GM12878 (cell line): Measurements from ENCODE around the gene CYP4F8. TPM values are rescaled to one million over a fixed set of nuclear protein-coding genes. Genes with fewer than 3 reads are reported as not detected.

Source experiments
- ATAC-seq: fragments of 200-7000 bp; cut with Tn5 transposase; 3 replicates; pipeline ENCODE4 v1.9.1; 2020; ENCODE audit warnings: mild to moderate bottlenecking, moderate library complexity
- BruUV-seq: library from RNA; stranded (reverse); fragments of 400-500 nt; replicated peaks from 2 replicates; lab custom pipeline; 2021; lab: Mats Ljungman, UMichigan
- CTCF ChIA-PET: fragments of 300-600 bp; sonication (Branson Sonifier 250); formaldehyde crosslinking; extraction: SDS; loops from one replicate; lab custom pipeline; 2021; ENCODE audit warnings: inconsistent platforms; lab: Yijun Ruan, JAX
- POLR2A ChIA-PET: fragments of 350-600 bp; formaldehyde crosslinking; extraction: SDS; loops from one replicate; lab custom pipeline; 2021; ENCODE audit warnings: inconsistent platforms; lab: Charles Lee
- RAD21 ChIA-PET: fragments of 300-600 bp; sonication (Branson Sonifier 250); formaldehyde crosslinking; loops from one replicate; lab custom pipeline; 2023; ENCODE audit warnings: antibody characterized with exemption; ENCODE audit not compliant: unreplicated experiment; lab: Charles Lee
- SMC1A ChIA-PET: fragments of 300-600 bp; sonication (Branson Sonifier 250); formaldehyde crosslinking; loops from one replicate; lab custom pipeline; 2023; ENCODE audit not compliant: unreplicated experiment, uncharacterized antibody; lab: Charles Lee
- DNase-seq: peaks from one replicate; pipeline ENCODE4 v3.0.0-alpha.2; 2011; ENCODE audit warnings: low read depth, low spot score
- FAIRE-seq: peaks from 3 replicates; lab custom pipeline; 2011; peaks lifted over from hg19 to GRCh38; lab: Jason Lieb, UNC
- H2AFZ ChIP-seq: 2 replicates; pipeline ENCODE4 v1.6.0; 2011; ENCODE audit warnings: low read depth, low read length, control low read depth; ENCODE audit not compliant: control insufficient read depth
- H3K27ac ChIP-seq: 2 replicates; pipeline ENCODE4 v1.5.1; 2011; ENCODE audit warnings: control low read depth; ENCODE audit not compliant: control insufficient read depth, insufficient read depth
- H3K27me3 ChIP-seq, 2 experiments: replicated peaks in 1 of 2; 2 replicates each; pipeline versions ENCODE4 v1.6.0 to v1.6.1; 2011; ENCODE audit warnings: low read length in 1 of 2; ENCODE audit not compliant: control insufficient read depth in 2 of 2, insufficient read depth in 2 of 2
- H3K36me3 ChIP-seq, 2 experiments: 2 replicates each; pipeline ENCODE4 v1.5.1; 2011; ENCODE audit warnings: low read length in 1 of 2; ENCODE audit not compliant: control insufficient read depth in 2 of 2, insufficient read depth in 2 of 2
- H3K4me1 ChIP-seq: 2 replicates; pipeline ENCODE4 v1.6.1; 2011; ENCODE audit warnings: mild to moderate bottlenecking, low read length, moderate library complexity, mixed read lengths; ENCODE audit not compliant: control insufficient read depth, insufficient read depth
- H3K4me2 ChIP-seq: 2 replicates; pipeline ENCODE4 v1.6.0; 2011; ENCODE audit warnings: control low read depth; ENCODE audit not compliant: control insufficient read depth, insufficient read depth
- H3K4me3 ChIP-seq: fragments of 200-600 bp; sonication (generic); 2 replicates; pipeline ENCODE4 v1.5.1; 2016
- H3K79me2 ChIP-seq: 2 replicates; pipeline ENCODE4 v1.6.0; 2011; ENCODE audit warnings: low read length; ENCODE audit not compliant: control insufficient read depth, insufficient read depth
- H3K9ac ChIP-seq: 2 replicates; pipeline ENCODE4 v1.8.0; 2011; ENCODE audit warnings: low read length, control low read depth, mixed read lengths; ENCODE audit not compliant: control insufficient read depth, insufficient read depth
- H3K9me3 ChIP-seq: replicated peaks from 3 replicates; pipeline ENCODE4 v1.5.1; 2011; ENCODE audit warnings: mild to moderate bottlenecking, low read length; ENCODE audit not compliant: control insufficient read depth, insufficient read depth
- H4K20me1 ChIP-seq: 2 replicates; pipeline ENCODE4 v1.6.0; 2011; ENCODE audit not compliant: control insufficient read depth, insufficient read depth
- ATF2 ChIP-seq: IDR thresholded peaks from 2 replicates; pipeline ENCODE4 v1.6.1; 2012; ENCODE audit warnings: low read length, inconsistent platforms
- CHD1 ChIP-seq: IDR thresholded peaks from 2 replicates; pipeline ENCODE4 v1.6.1; 2012; ENCODE audit warnings: low read depth, low read length, improper control_type of control experiment
- GATAD2B ChIP-seq: fragments of 450-650 bp; conservative IDR thresholded peaks from 2 replicates; pipeline ENCODE4 v1.6.1; 2017; ENCODE audit warnings: low read depth, mild to moderate bottlenecking, moderate library complexity
- KLF5 ChIP-seq: fragments of 450-650 bp; IDR thresholded peaks from 2 replicates; pipeline ENCODE4 v1.6.1; 2014; ENCODE audit warnings: mild to moderate bottlenecking; ENCODE audit not compliant: partially characterized antibody
- LARP7 ChIP-seq: fragments of 450-650 bp; IDR thresholded peaks from 2 replicates; pipeline ENCODE4 v1.6.1; 2017; ENCODE audit warnings: mild to moderate bottlenecking
- MEF2B ChIP-seq: fragments of 450-650 bp; IDR thresholded peaks from 2 replicates; pipeline ENCODE4 v1.6.1; 2018; ENCODE audit warnings: mild to moderate bottlenecking, moderate library complexity; ENCODE audit not compliant: partially characterized antibody, poor library complexity, severe bottlenecking
- MLLT1 ChIP-seq: fragments of 450-650 bp; IDR thresholded peaks from 2 replicates; pipeline ENCODE4 v1.6.1; 2016; ENCODE audit warnings: mild to moderate bottlenecking
- MTA2 ChIP-seq: fragments of 450-650 bp; IDR thresholded peaks from 2 replicates; pipeline ENCODE4 v1.6.1; 2016; ENCODE audit warnings: low read depth, mild to moderate bottlenecking, moderate library complexity
- PKNOX1 ChIP-seq: fragments of 450-650 bp; IDR thresholded peaks from 2 replicates; pipeline ENCODE4 v1.6.1; 2016; ENCODE audit warnings: mild to moderate bottlenecking
- POLR2A ChIP-seq: IDR thresholded peaks from 2 replicates; pipeline ENCODE4 v1.6.1; 2011; ENCODE audit warnings: low read depth, mild to moderate bottlenecking, low read length
- SMAD1 ChIP-seq: fragments of 450-650 bp; IDR thresholded peaks from 2 replicates; pipeline ENCODE4 v1.6.1; 2018; ENCODE audit warnings: mild to moderate bottlenecking, low read depth; ENCODE audit not compliant: partially characterized antibody
- WRNIP1 ChIP-seq: IDR thresholded peaks from 2 replicates; pipeline ENCODE4 v1.6.1; 2011; ENCODE audit warnings: low read depth, low read length, improper control_type of control experiment, borderline replicate concordance
- WGBS: methylation state at CpG from one replicate; pipeline ENCODE4 v1.1.6; 2016; ENCODE audit warnings: low lambda C conversion rate; ENCODE audit not compliant: insufficient replicate concordance, insufficient coverage; ENCODE audit errors: missing lambda C conversion rate; 5-methylcytosine and 5-hydroxymethylcytosine counted together
- in situ Hi-C: fragments of 300-500 bp; cut with MboI; formaldehyde crosslinking; loops from 9 replicates; pipeline ENCODE4 v1.14.3; 2018; ENCODE audit warnings: mixed read lengths
- intact Hi-C: fragments of 100-400 bp; cut with micrococcal nuclease; formaldehyde crosslinking; loops from one replicate; pipeline ENCODE4 v1.14.2; 2022; ENCODE audit not compliant: unreplicated experiment
- polyA plus RNA-seq, 11 experiments: library from polyadenylated mRNA; depleted of rRNA in 4 of 11; unstranded in 6 of 11; stranded (reverse) in 5 of 11; fragments of >200 nt; fragmentation: Nextera tagmentation in 4 of 11; fragmentation: Illumina TruSeq in 1 of 11; extraction: Ambion mirVana in 4 of 11; extraction: Trizol in 1 of 11; gene quantifications; 1 replicate in 1 of 11; 2 replicates in 10 of 11; pipeline versions ENCODE4 v1.2.1 to v1.2.3, GENCODE V29; 2011 to 2016; ENCODE audit warnings: inconsistent platforms in 2 of 11, missing spikeins in 2 of 11, low read depth in 1 of 11
- total RNA-seq, 4 experiments: library from RNA; depleted of rRNA in 3 of 4; stranded (reverse); fragments of >200 nt in 3 of 4; fragmentation: Illumina TruSeq in 1 of 4; extraction: Trizol in 1 of 4; gene quantifications; 2 replicates each; pipeline versions ENCODE4 v1.2.1 to v1.2.3, GENCODE V29; 2013 to 2021

Gene CYP4F8
- total and polyA plus RNA-seq, 10 of the 15 experiments (the other 5 are each of a cell fraction or from before 2014, with no cell fraction given): not detected

GRCh38 chr19:15644066-15644741 is 29.2 kb downstream of the CYP4F8 start:
- ChIA-PET POLR2A (no interaction called here), SMC1A (interaction anchor here (0.5 kb wide), 1 partner anchor 270 kb away, joined by 3 read pairs; no protein-coding TSS in a partner anchor), RAD21 (no interaction called here), CTCF (no interaction called here)
- DNase-seq (no peak), ATAC-seq (no peak), FAIRE-seq (no peak)
- no peaks in the 10 kb centered on the region for H3K36me3 ChIP-seq
- no peak overlapping the region for H3K4me3 ChIP-seq
- H2AFZ ChIP-seq: no peak overlapping the region
- no peak overlapping the region for H3K4me2 ChIP-seq
- H3K79me2 ChIP-seq: no peaks in the 10 kb centered on the region
- no peaks in the 10 kb centered on the region; the same call in 2 of the 3 replicates for H3K9me3 ChIP-seq
- H3K27me3 ChIP-seq: peaks cover 0 to 1% of the 10 kb centered on the region in 2 experiments; a peak in 1 of 4 replicates
- no peaks in the 10 kb centered on the region for H4K20me1 ChIP-seq
- H3K9ac ChIP-seq: no peak overlapping the region
- BruUV-seq: no TSS peak
- TF ChIP-seq MLLT1 (no peak), MTA2 (no peak)
- in situ Hi-C loops: loop anchor here (25.0 kb wide), 1 partner anchor 743 kb away; no protein-coding TSS in a partner anchor
- H3K4me1 ChIP-seq: no peaks in the 10 kb centered on the region
- no peak overlapping the region for H3K27ac ChIP-seq
- intact Hi-C loops: no loop called here
- WGBS: 10% methylated on average over 3 of the region's 3 CpGs

DNA sequence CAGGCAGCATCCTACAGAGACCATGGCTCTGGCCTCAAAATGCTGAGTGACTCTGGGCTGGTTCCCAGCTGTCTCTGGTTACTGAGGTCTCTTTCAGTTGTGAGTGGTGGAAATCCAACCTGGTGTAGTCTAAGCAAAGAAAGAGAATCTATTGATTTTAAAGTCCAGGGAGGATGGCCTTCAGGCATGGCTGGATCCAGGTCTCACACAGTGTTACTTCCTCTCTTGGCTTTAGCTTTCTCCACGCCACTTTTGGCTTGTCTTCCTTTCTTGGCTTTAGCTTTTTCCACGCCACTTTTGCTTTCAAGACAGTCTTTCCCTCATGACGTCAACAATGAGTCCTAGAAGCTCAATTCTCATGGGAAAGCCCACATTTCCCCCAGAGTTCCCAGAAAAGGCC is 29.8 kb downstream of the CYP4F8 start:
- H3K4me2 ChIP-seq: no peak overlapping the region
- WGBS: 0% methylated on average over 3 of the region's 3 CpGs
- intact Hi-C loops (no loop called here), in situ Hi-C loops (loop anchor here (25.0 kb wide), 1 partner anchor 742 kb away; no protein-coding TSS in a partner anchor)
- ChIA-PET SMC1A (no interaction called here), POLR2A (no interaction called here), RAD21 (no interaction called here), CTCF (no interaction called here)
- H3K9me3 ChIP-seq: no peaks in the 10 kb centered on the region; the same call in 2 of the 3 replicates
- H3K27me3 ChIP-seq: no peaks in the 10 kb centered on the region; a peak in 1 of 4 replicates
- DNase-seq (no peak), ATAC-seq (no peak), FAIRE-seq (no peak)
- BruUV-seq: no TSS peak
- no peak overlapping the region for H3K27ac ChIP-seq
- no peaks in the 10 kb centered on the region for H3K79me2 ChIP-seq
- no peaks in the 10 kb centered on the region for H4K20me1 ChIP-seq
- no peaks in the 10 kb centered on the region for H3K4me1 ChIP-seq
- H3K36me3 ChIP-seq: no peaks in the 10 kb centered on the region
- H2AFZ ChIP-seq: no peak overlapping the region
- no peak overlapping the region for H3K4me3 ChIP-seq
- H3K9ac ChIP-seq: no peak overlapping the region
- TF ChIP-seq ATF2 (no peak), MEF2B (no peak), CHD1 (no peak), KLF5 (no peak), PKNOX1 (no peak), GATAD2B (no peak), WRNIP1 (no peak), LARP7 (no peak), POLR2A (no peak), SMAD1 (no peak)
